Smooth muscle cell (in vitro differentiated cells): ENCODE results near the gene CDKN1C. TPM values are rescaled to one million over a fixed set of nuclear protein-coding genes. Genes with fewer than 3 reads are reported as not detected.

Source experiments
- DNase-seq: peaks from one replicate; lab custom pipeline; 2025; ENCODE audit not compliant: unreplicated experiment; lab: John Stamatoyannopoulos, UW
- H2AFZ ChIP-seq: fragments of 200-600 bp; sonication (generic); 2 replicates; pipeline ENCODE4 v1.6.0; 2016; ENCODE audit warnings: antibody characterized with exemption, low read depth, mild to moderate bottlenecking
- H3F3A ChIP-seq: fragments of 200-600 bp; sonication (generic); 2 replicates; pipeline ENCODE4 v1.6.0; 2017; ENCODE audit warnings: antibody characterized with exemption, low read depth
- H3K27ac ChIP-seq: fragments of 200-600 bp; sonication (generic); 2 replicates; pipeline ENCODE4 v1.5.1; 2016; ENCODE audit warnings: low read depth, mild to moderate bottlenecking
- H3K27me3 ChIP-seq: fragments of 200-600 bp; sonication (generic); 2 replicates; pipeline ENCODE4 v1.6.1; 2016; ENCODE audit warnings: low read depth, mild to moderate bottlenecking
- H3K36me3 ChIP-seq: fragments of 200-600 bp; sonication (generic); 2 replicates; pipeline ENCODE4 v1.5.1; 2016; ENCODE audit warnings: low read depth
- H3K4me1 ChIP-seq: fragments of 200-600 bp; sonication (generic); 2 replicates; pipeline ENCODE4 v1.5.1; 2016; ENCODE audit warnings: low read depth
- H3K4me2 ChIP-seq: fragments of 200-600 bp; sonication (generic); 2 replicates; pipeline ENCODE4 v1.6.0; 2016; ENCODE audit warnings: mild to moderate bottlenecking
- H3K4me3 ChIP-seq: fragments of 200-600 bp; sonication (generic); 2 replicates; pipeline ENCODE4 v1.5.1; 2016; ENCODE audit warnings: mild to moderate bottlenecking
- H3K79me2 ChIP-seq: fragments of 200-600 bp; sonication (generic); 2 replicates; pipeline ENCODE4 v1.6.0; 2016; ENCODE audit warnings: low read depth, mild to moderate bottlenecking
- H3K9ac ChIP-seq: fragments of 200-600 bp; sonication (generic); 2 replicates; pipeline ENCODE4 v1.6.0; 2016; ENCODE audit warnings: low read depth
- H3K9me3 ChIP-seq: fragments of 200-600 bp; sonication (generic); replicated peaks from 2 replicates; pipeline ENCODE4 v1.5.1; 2016; ENCODE audit warnings: low read depth
- H4K20me1 ChIP-seq: fragments of 200-600 bp; sonication (generic); 2 replicates; pipeline ENCODE4 v1.6.0; 2016; ENCODE audit warnings: low read depth
- WGBS: methylation state at CpG from one replicate; pipeline ENCODE4 v1.1.7; 2016; ENCODE audit warnings: low lambda C conversion rate; 5-methylcytosine and 5-hydroxymethylcytosine counted together
- polyA plus RNA-seq: library from polyadenylated mRNA; unstranded; fragments of >200 nt; fragmentation: Nextera tagmentation; extraction: Ambion mirVana; gene quantifications from 2 replicates; pipeline ENCODE4 v1.2.1, GENCODE V29; 2016
- total RNA-seq: library from RNA; depleted of rRNA; stranded (reverse); fragments of >200 nt; gene quantifications from 2 replicates; pipeline ENCODE4 v1.2.3, GENCODE V29; 2014
- TF ChIP-seq, protein P1 (sequence below): fragments of 200-600 bp; sonication (generic); IDR thresholded peaks from 2 replicates; pipeline ENCODE4 v1.5.1; 2017; ENCODE audit warnings: borderline replicate concordance, mild to moderate bottlenecking, antibody characterized with exemption; ENCODE audit not compliant: insufficient read depth, poor library complexity, severe bottlenecking

CDKN1C gene
- total and polyA plus RNA-seq, 2 experiments from 2014 or later = 171 to 392 TPM

DNA sequence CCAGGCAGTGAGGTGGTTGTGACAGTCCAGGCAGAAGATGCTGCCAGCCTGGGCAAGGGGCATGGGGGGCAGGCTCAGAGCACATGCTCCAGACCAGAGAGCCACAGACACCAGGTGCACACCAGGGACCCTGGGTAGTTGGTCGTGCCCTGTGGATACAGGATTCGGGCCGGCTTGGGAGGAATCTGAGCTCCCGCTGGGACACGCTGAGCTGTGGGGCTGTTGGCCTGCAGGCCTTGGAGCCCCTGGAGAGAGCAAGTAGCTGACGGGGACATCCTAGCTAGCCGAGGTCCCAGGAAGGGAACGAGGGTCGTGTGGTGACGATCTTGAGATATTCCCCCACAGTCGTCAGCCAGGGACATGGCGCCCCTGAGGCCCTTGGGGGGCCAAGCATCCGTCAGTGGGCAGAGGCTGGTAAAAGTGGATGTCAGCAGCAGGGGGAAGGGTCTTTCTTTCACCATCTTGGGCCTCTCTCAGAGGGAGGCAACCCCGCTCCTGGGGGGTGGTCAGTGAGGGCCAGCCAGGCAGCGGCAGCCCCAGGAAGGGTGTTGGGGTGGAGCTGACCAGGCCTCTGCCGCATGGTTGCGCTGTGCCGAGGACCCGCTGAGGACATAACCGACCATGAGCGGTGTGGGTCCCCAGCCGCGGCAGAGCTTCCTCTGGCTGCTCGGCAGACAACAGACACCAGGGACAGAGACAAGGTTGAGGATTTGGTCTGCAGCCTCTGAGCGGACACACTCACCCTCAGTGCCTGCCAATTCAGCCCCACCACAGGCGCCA lies 44.0 kb downstream of the CDKN1C start:
- no peak overlapping the region for H2AFZ ChIP-seq
- H3K36me3 ChIP-seq = no peaks in the 10 kb centered on the region
- H4K20me1 ChIP-seq = no peaks in the 10 kb centered on the region
- no peak overlapping the region for H3K4me3 ChIP-seq
- H3F3A ChIP-seq = no peaks in the 10 kb centered on the region
- DNase-seq = no peak
- peaks cover 18% of the 10 kb centered on the region for H3K4me1 ChIP-seq
- WGBS = 93% methylated on average over 26 of the region's 26 CpGs
- no peak overlapping the region for H3K9ac ChIP-seq
- H3K27ac ChIP-seq = no peak overlapping the region
- H3K4me2 ChIP-seq = no peak overlapping the region
- H3K9me3 ChIP-seq = no peaks in the 10 kb centered on the region
- TF ChIP-seq, protein P1, sequence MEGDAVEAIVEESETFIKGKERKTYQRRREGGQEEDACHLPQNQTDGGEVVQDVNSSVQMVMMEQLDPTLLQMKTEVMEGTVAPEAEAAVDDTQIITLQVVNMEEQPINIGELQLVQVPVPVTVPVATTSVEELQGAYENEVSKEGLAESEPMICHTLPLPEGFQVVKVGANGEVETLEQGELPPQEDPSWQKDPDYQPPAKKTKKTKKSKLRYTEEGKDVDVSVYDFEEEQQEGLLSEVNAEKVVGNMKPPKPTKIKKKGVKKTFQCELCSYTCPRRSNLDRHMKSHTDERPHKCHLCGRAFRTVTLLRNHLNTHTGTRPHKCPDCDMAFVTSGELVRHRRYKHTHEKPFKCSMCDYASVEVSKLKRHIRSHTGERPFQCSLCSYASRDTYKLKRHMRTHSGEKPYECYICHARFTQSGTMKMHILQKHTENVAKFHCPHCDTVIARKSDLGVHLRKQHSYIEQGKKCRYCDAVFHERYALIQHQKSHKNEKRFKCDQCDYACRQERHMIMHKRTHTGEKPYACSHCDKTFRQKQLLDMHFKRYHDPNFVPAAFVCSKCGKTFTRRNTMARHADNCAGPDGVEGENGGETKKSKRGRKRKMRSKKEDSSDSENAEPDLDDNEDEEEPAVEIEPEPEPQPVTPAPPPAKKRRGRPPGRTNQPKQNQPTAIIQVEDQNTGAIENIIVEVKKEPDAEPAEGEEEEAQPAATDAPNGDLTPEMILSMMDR = no peak
- no peaks in the 10 kb centered on the region for H3K27me3 ChIP-seq
- H3K79me2 ChIP-seq = no peaks in the 10 kb centered on the region

DNA sequence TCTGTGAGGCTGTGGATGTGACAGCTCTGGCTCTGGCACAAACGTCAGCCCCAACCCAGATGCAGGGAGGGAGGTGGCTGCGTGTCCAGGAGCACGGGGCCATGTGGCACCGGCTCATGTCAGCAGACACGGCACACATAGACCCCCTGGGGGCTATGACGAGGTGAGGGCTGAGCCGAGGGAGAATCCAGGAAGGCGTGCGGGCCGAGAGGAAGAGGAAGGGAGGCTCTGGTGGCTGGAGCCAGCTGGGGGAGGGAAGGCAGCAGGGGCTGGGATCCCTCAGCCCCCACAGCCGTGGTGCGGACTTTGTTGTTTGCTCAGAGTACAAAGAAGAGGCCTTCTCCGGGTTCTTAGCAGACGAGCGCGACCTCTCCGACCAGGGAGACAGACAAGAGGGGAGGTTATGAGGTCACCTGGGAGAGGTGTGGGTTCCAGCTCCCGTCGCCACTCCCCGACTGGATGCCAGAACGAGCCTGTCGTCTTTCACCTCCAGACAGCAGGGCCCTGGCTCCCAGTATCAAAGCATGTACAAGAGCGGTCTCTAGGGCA lies 46.1 kb downstream of the CDKN1C start:
- no peak overlapping the region for H3K27ac ChIP-seq
- H4K20me1 ChIP-seq = no peaks in the 10 kb centered on the region
- WGBS = 74% methylated on average over 19 of the region's 23 CpGs
- H3K4me2 ChIP-seq = no peak overlapping the region
- no peaks in the 10 kb centered on the region for H3K79me2 ChIP-seq
- no peaks in the 10 kb centered on the region for H3K9me3 ChIP-seq
- no peak overlapping the region for H3K9ac ChIP-seq
- no peaks in the 10 kb centered on the region for H3K36me3 ChIP-seq
- H3K27me3 ChIP-seq = no peaks in the 10 kb centered on the region
- H3F3A ChIP-seq = no peaks in the 10 kb centered on the region
- H2AFZ ChIP-seq = no peak overlapping the region
- no peak for DNase-seq
- TF ChIP-seq, protein P1 = no peak
- peaks cover 18% of the 10 kb centered on the region for H3K4me1 ChIP-seq
- H3K4me3 ChIP-seq = no peak overlapping the region

- Histone ChIP-seq H3K9me3 (no peaks in the 10 kb centered on the region), H2AFZ (no peak overlapping the region), H3K4me2 (no peak overlapping the region), H3K27me3 (no peaks in the 10 kb centered on the region), H3K9ac (no peak overlapping the region), H3F3A (no peaks in the 10 kb centered on the region), H3K79me2 (no peaks in the 10 kb centered on the region), H3K4me1 (peaks cover 18% of the 10 kb centered on the region), H3K36me3 (no peaks in the 10 kb centered on the region), H4K20me1 (no peaks in the 10 kb centered on the region), H3K27ac (no peak overlapping the region), H3K4me3 (no peak overlapping the region)
- TF ChIP-seq, protein P1 = no peak
- WGBS = 93% methylated on average over 11 of the region's 25 CpGs
- DNase-seq = no peak
Measured at GRCh38 chr11:2838676-2839294, 46.8 kb downstream of the CDKN1C start.
